CD4-positive, alpha-beta memory T cell (primary cell): ENCODE measurements around the gene C16orf86. TPM values are rescaled to one million over a fixed set of nuclear protein-coding genes. Genes with fewer than 3 reads are reported as not detected.

Experiments used
- CTCF ChIA-PET: fragments of 350-600 bp; sonication (Branson Sonifier 250); formaldehyde crosslinking; loops from one replicate; lab custom pipeline; 2021; ENCODE audit warnings: inconsistent platforms; ENCODE audit not compliant: partially characterized antibody; lab: Charles Lee
- POLR2A ChIA-PET: fragments of 350-600 bp; sonication (Branson Sonifier 250); formaldehyde crosslinking; loops from one replicate; lab custom pipeline; 2021; ENCODE audit not compliant: partially characterized antibody; lab: Charles Lee
- DNase-seq, 5 donors: peaks; one replicate each; pipeline versions ENCODE4 v3.0.0 to v3.0.0-alpha.2; 2020 to 2022; ENCODE audit warnings: mixed read lengths in 1 of 5
- H3K27ac ChIP-seq: one replicate; pipeline ENCODE4 v1.7.0; 2013; ENCODE audit warnings: low read depth, low read length
- H3K27me3 ChIP-seq: 2 replicates; pipeline ENCODE4 v1.7.0; 2013; ENCODE audit warnings: mild to moderate bottlenecking, low read length, moderate library complexity; ENCODE audit not compliant: insufficient read depth
- H3K36me3 ChIP-seq: 2 replicates; pipeline ENCODE4 v1.7.0; 2013; ENCODE audit warnings: mild to moderate bottlenecking, low read length, moderate library complexity; ENCODE audit not compliant: insufficient read depth
- H3K4me1 ChIP-seq: 2 replicates; pipeline ENCODE4 v1.7.0; 2013; ENCODE audit warnings: mild to moderate bottlenecking, low read length, moderate library complexity; ENCODE audit not compliant: insufficient read depth
- H3K4me3 ChIP-seq, 2 donors: one replicate each; pipeline ENCODE4 v1.7.0; 2013; ENCODE audit warnings: low read length in 2 of 2, mild to moderate bottlenecking in 1 of 2
- H3K9me3 ChIP-seq, 2 donors: one replicate each; pipeline ENCODE4 v1.7.0; 2013; ENCODE audit warnings: low read length in 2 of 2, control low read depth in 1 of 2; ENCODE audit not compliant: control insufficient read depth in 1 of 2
- H3K27ac Mint-ChIP-seq, 7 donors: one replicate each; pipeline ENCODE4 v1.8.0; 2020 to 2021; ENCODE audit warnings: mixed read lengths in 7 of 7, mild to moderate bottlenecking in 6 of 7, inconsistent platforms in 3 of 7, moderate library complexity in 3 of 7
- H3K27me3 Mint-ChIP-seq, 2 donors: one replicate each; pipeline ENCODE4 v1.8.0; 2020 to 2021; ENCODE audit warnings: mixed read lengths in 2 of 2
- H3K36me3 Mint-ChIP-seq, 2 donors: one replicate each; pipeline ENCODE4 v1.8.0; 2020 to 2021; ENCODE audit warnings: mixed read lengths in 2 of 2, inconsistent platforms in 1 of 2, mild to moderate bottlenecking in 1 of 2
- H3K4me1 Mint-ChIP-seq, 4 donors: one replicate each; pipeline ENCODE4 v1.8.0; 2020 to 2021; ENCODE audit warnings: mixed read lengths in 4 of 4, mild to moderate bottlenecking in 1 of 4
- H3K4me3 Mint-ChIP-seq, 8 donors: one replicate each; pipeline ENCODE4 v1.8.0; 2020 to 2021; ENCODE audit warnings: mixed read lengths in 8 of 8, mild to moderate bottlenecking in 7 of 8, moderate library complexity in 6 of 8, inconsistent platforms in 3 of 8
- H3K9me3 Mint-ChIP-seq, 8 donors: one replicate each; pipeline ENCODE4 v1.8.0; 2020 to 2021; ENCODE audit warnings: mixed read lengths in 8 of 8, mild to moderate bottlenecking in 5 of 8, inconsistent platforms in 3 of 8, moderate library complexity in 1 of 8
- intact Hi-C: fragments of 100-400 bp; cut with micrococcal nuclease; formaldehyde crosslinking; loops from one replicate; pipeline ENCODE4 v1.15.1; 2023
- polyA plus RNA-seq, 2 donors: library from polyadenylated mRNA; unstranded; fragments of 300-500 nt; fragmentation: Illumina TruSeq; gene quantifications; one replicate each; pipeline ENCODE4 v1.2.3, GENCODE V29; 2021
- total RNA-seq, 2 experiments: library from RNA; stranded (reverse); gene quantifications; one replicate each; pipeline ENCODE4 v1.2.3, GENCODE V29; 2021

Gene C16orf86
- total and polyA plus RNA-seq, 4 experiments from 2014 or later: 2.9 to 4.1 (median 3.8) TPM

GRCh38 chr16:67653789-67654402 lies 12.7 kb upstream of the C16orf86 start:
- H3K4me3 ChIP-seq: no peak overlapping the region
- H3K36me3 ChIP-seq: peaks cover 59% of the 10 kb centered on the region
- intact Hi-C loops: no loop called here
- peaks cover 0 to 2% (median 0%) of the 10 kb centered on the region in 8 donors for H3K9me3 Mint-ChIP-seq
- H3K27ac Mint-ChIP-seq: no peak overlapping the region
- H3K36me3 Mint-ChIP-seq: peaks cover 26 to 54% of the 10 kb centered on the region in 2 donors
- H3K27me3 ChIP-seq: no peaks in the 10 kb centered on the region
- no peaks in the 10 kb centered on the region for H3K27me3 Mint-ChIP-seq
- H3K27ac ChIP-seq: no peak overlapping the region
- H3K4me1 ChIP-seq: peaks cover 6% of the 10 kb centered on the region
- H3K4me3 Mint-ChIP-seq: no peak overlapping the region
- no peaks in the 10 kb centered on the region for H3K9me3 ChIP-seq
- peaks cover 9 to 26% (median 15%) of the 10 kb centered on the region in 4 donors for H3K4me1 Mint-ChIP-seq
- ChIA-PET CTCF (no interaction called here), POLR2A (interaction anchor here (2.5 kb wide), 1 partner anchor 91 kb away, joined by 9 read pairs; the partner anchor contains the start of gene CTCF)
- no peak for DNase-seq

- Mint-ChIP-seq H3K4me3 (no peak overlapping the region), H3K9me3 (peaks cover 0 to 2% (median 0%) of the 10 kb centered on the region in 8 donors), H3K27ac (peak overlapping the region in 1 of 7 donors; percentile 46), H3K4me1 (peaks cover 13 to 32% (median 19%) of the 10 kb centered on the region in 4 donors), H3K27me3 (no peaks in the 10 kb centered on the region), H3K36me3 (peaks cover 26 to 52% of the 10 kb centered on the region in 2 donors)
- Histone ChIP-seq H3K36me3 (peaks cover 53% of the 10 kb centered on the region), H3K27me3 (no peaks in the 10 kb centered on the region), H3K4me3 (no peak overlapping the region), H3K27ac (no peak overlapping the region), H3K9me3 (no peaks in the 10 kb centered on the region), H3K4me1 (peaks cover 11% of the 10 kb centered on the region)
- no peak for DNase-seq
- CTCF ChIA-PET: no interaction called here
- intact Hi-C loops: no loop called here
- POLR2A ChIA-PET: interaction anchor here (2.5 kb wide), 1 partner anchor 92 kb away, joined by 9 read pairs; the partner anchor contains the start of gene CTCF
These were observed 12.2 kb upstream of the C16orf86 start for GRCh38 chr16:67654403-67654911.

GRCh38 chr16:67655363-67655762 lies 11.3 kb upstream of the C16orf86 start:
- peaks cover 12% of the 10 kb centered on the region for H3K4me1 ChIP-seq
- intact Hi-C loops: no loop called here
- peaks cover 23 to 44% of the 10 kb centered on the region in 2 donors for H3K36me3 Mint-ChIP-seq
- POLR2A ChIA-PET: interaction anchor here (6.1 kb wide), 1 partner anchor 8 kb away, joined by 164 read pairs; the partner anchor contains the start of gene CARMIL2
- no peak overlapping the region for H3K4me3 ChIP-seq
- no peak overlapping the region for H3K4me3 Mint-ChIP-seq
- H3K4me1 Mint-ChIP-seq: peaks cover 13 to 32% (median 18%) of the 10 kb centered on the region in 4 donors
- H3K9me3 Mint-ChIP-seq: peaks cover 0 to 2% (median 0%) of the 10 kb centered on the region in 8 donors
- H3K36me3 ChIP-seq: peaks cover 44% of the 10 kb centered on the region
- H3K27me3 Mint-ChIP-seq: no peaks in the 10 kb centered on the region
- H3K9me3 ChIP-seq: no peaks in the 10 kb centered on the region
- no peak overlapping the region for H3K27ac ChIP-seq
- CTCF ChIA-PET: no interaction called here
- H3K27me3 ChIP-seq: no peaks in the 10 kb centered on the region
- peak overlapping the region in 4 of 7 donors; percentile 66 to 76 (median 74) for H3K27ac Mint-ChIP-seq
- no peak for DNase-seq

GRCh38 chr16:67656344-67657016 lies 10.1 kb upstream of the C16orf86 start:
- no peaks in the 10 kb centered on the region for H3K27me3 Mint-ChIP-seq
- DNase-seq: no peak
- Histone ChIP-seq H3K9me3 (no peaks in the 10 kb centered on the region), H3K4me1 (peaks cover 18% of the 10 kb centered on the region), H3K27me3 (no peaks in the 10 kb centered on the region), H3K36me3 (peaks cover 33% of the 10 kb centered on the region), H3K27ac (no peak overlapping the region), H3K4me3 (no peak overlapping the region)
- H3K4me3 Mint-ChIP-seq: peak overlapping the region in 1 of 8 donors; percentile 43
- intact Hi-C loops: no loop called here
- peaks cover 9 to 34% (median 16%) of the 10 kb centered on the region in 4 donors for H3K4me1 Mint-ChIP-seq
- peaks cover 0 to 2% (median 0%) of the 10 kb centered on the region in 8 donors for H3K9me3 Mint-ChIP-seq
- peak overlapping the region in 1 of 7 donors; percentile 75 for H3K27ac Mint-ChIP-seq
- POLR2A ChIA-PET: interaction anchor here (0.8 to 6.1 kb wide), 4 partner anchors 9 to 150 kb away, joined by 3 to 164 read pairs (median 3); partner anchors contain the start of genes CARMIL2, CTCF and TSNAXIP1
- H3K36me3 Mint-ChIP-seq: peaks cover 15 to 39% of the 10 kb centered on the region in 2 donors
- CTCF ChIA-PET: interaction anchor here (1.2 to 5.9 kb wide), 2 partner anchors 12 to 109 kb away, joined by 6 to 51 read pairs; partner anchors contain the start of gene CARMIL2

- intact Hi-C loops: no loop called here
- Mint-ChIP-seq H3K9me3 (no peaks in the 10 kb centered on the region), H3K4me1 (peaks cover 9 to 36% (median 18%) of the 10 kb centered on the region in 4 donors), H3K4me3 (peak overlapping the region in 1 of 8 donors; percentile 43), H3K27ac (peak overlapping the region in 3 of 7 donors; percentile 21 to 56 (median 35)), H3K27me3 (no peaks in the 10 kb centered on the region), H3K36me3 (peaks cover 9 to 32% of the 10 kb centered on the region in 2 donors)
- CTCF ChIA-PET: interaction anchor here (1.2 to 6.4 kb wide), 5 partner anchors 10 to 136 kb away, joined by 4 to 51 read pairs (median 12); partner anchors contain the start of genes C16orf86, CARMIL2 and ENKD1
- H3K27ac ChIP-seq: no peak overlapping the region
- no peak overlapping the region for H3K4me3 ChIP-seq
- H3K4me1 ChIP-seq: peaks cover 24% of the 10 kb centered on the region
- H3K27me3 ChIP-seq: no peaks in the 10 kb centered on the region
- POLR2A ChIA-PET: interaction anchor here (1.3 to 6.1 kb wide), 5 partner anchors 10 to 150 kb away, joined by 3 to 164 read pairs (median 8); partner anchors contain the start of genes CARMIL2, CTCF and TSNAXIP1
- no peaks in the 10 kb centered on the region for H3K9me3 ChIP-seq
- DNase-seq: no peak
- H3K36me3 ChIP-seq: peaks cover 27% of the 10 kb centered on the region
These were observed 9.5 kb upstream of the C16orf86 start for GRCh38 chr16:67657017-67657608.

GRCh38 chr16:67657751-67658518 lies 8.7 kb upstream of the C16orf86 start:
- H3K27ac Mint-ChIP-seq: peak overlapping the region in 6 of 7 donors; percentile 21 to 86 (median 63)
- Histone ChIP-seq H3K4me1 (peaks cover 25% of the 10 kb centered on the region), H3K27ac (no peak overlapping the region), H3K9me3 (no peaks in the 10 kb centered on the region), H3K27me3 (no peaks in the 10 kb centered on the region), H3K4me3 (no peak overlapping the region), H3K36me3 (peaks cover 24% of the 10 kb centered on the region)
- intact Hi-C loops: no loop called here
- H3K9me3 Mint-ChIP-seq: no peaks in the 10 kb centered on the region
- H3K4me3 Mint-ChIP-seq: peak overlapping the region in 5 of 8 donors; percentile 9 to 95 (median 38)
- no peak for DNase-seq
- CTCF ChIA-PET: interaction anchor here (1.2 to 6.4 kb wide), 9 partner anchors 10 to 144 kb away, joined by 3 to 51 read pairs (median 12); partner anchors contain the start of genes C16orf86, CARMIL2 and ENKD1
- peaks cover 9 to 35% (median 18%) of the 10 kb centered on the region in 4 donors for H3K4me1 Mint-ChIP-seq
- H3K36me3 Mint-ChIP-seq: peaks cover 7 to 30% of the 10 kb centered on the region in 2 donors
- POLR2A ChIA-PET: interaction anchor here (0.5 to 6.1 kb wide), 10 partner anchors 9 to 399 kb away, joined by 3 to 164 read pairs (median 6); partner anchors contain the start of genes CARMIL2, CTCF and TSNAXIP1
- no peaks in the 10 kb centered on the region for H3K27me3 Mint-ChIP-seq
